Testis (tissue), 2 donors: Measurements from ENCODE around the gene ZBTB39.

Experiments
- POLR2A ChIP-seq: fragments of 450-650 bp; IDR thresholded peaks from one replicate; pipeline ENCODE4 v1.6.1; 2017; ENCODE audit warnings: antibody characterized with exemption, mild to moderate bottlenecking, moderate library complexity
- TF ChIP-seq, protein P1 (sequence below), 3 experiments: fragments of 450-650 bp in 2 of 3; fragments of 200-600 bp in 1 of 3; sonication (generic) in 1 of 3; IDR thresholded peaks; one replicate each; pipeline ENCODE4 v1.5.1; 2016 to 2019; ENCODE audit warnings: antibody characterized with exemption in 3 of 3, mild to moderate bottlenecking in 2 of 3, moderate library complexity in 1 of 3

DNA sequence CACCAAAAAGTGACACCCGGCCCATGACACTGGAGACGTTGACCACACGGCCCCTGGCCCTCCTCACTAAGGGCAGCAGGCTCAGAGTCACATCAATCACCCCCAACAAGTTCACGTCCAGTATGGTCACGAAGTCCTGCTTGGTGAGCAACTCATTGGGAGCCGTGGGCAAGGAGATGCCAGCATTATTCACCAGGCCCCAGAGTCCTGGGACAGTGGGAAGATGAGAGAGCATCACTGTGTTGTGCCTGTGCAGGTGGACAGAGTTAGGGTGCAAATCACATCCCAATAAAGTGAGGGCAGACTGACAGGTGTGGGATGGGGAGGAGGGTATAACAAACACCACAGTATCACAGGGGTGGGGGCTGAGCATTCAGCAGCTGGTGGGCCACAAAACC is 51.4 kb downstream of the ZBTB39 start:
- TF ChIP-seq, protein P1, sequence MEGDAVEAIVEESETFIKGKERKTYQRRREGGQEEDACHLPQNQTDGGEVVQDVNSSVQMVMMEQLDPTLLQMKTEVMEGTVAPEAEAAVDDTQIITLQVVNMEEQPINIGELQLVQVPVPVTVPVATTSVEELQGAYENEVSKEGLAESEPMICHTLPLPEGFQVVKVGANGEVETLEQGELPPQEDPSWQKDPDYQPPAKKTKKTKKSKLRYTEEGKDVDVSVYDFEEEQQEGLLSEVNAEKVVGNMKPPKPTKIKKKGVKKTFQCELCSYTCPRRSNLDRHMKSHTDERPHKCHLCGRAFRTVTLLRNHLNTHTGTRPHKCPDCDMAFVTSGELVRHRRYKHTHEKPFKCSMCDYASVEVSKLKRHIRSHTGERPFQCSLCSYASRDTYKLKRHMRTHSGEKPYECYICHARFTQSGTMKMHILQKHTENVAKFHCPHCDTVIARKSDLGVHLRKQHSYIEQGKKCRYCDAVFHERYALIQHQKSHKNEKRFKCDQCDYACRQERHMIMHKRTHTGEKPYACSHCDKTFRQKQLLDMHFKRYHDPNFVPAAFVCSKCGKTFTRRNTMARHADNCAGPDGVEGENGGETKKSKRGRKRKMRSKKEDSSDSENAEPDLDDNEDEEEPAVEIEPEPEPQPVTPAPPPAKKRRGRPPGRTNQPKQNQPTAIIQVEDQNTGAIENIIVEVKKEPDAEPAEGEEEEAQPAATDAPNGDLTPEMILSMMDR (IDR thresholded peaks at IDR 0.05): no peak
- no peak for TF ChIP-seq POLR2A
